ENCODE results near the gene MYH10. TPM values are rescaled to one million over a fixed set of nuclear protein-coding genes. Genes with fewer than 3 reads are reported as not detected.

MYH10 gene
- total RNA-seq, 3 donors from 2014 or later, result 4.3 to 23.8 (median 10.1) TPM

- no peak for ATAC-seq
- DNase-seq, result no peak
- Histone ChIP-seq H3K4me3 (no peak overlapping the region), H3K9me3 (no peaks in the 10 kb centered on the region), H3K4me1 (ENCODE audit: low read depth) (no peaks in the 10 kb centered on the region), H3K36me3 (ENCODE audit: low read depth) (no peaks in the 10 kb centered on the region)
- TF ChIP-seq CTCF (IDR thresholded peaks at IDR 0.05), result no peak
- intact Hi-C loops (cut with DNase I, micrococcal nuclease), result no loop called here
These were observed 129.9 kb downstream of the MYH10 start for GRCh38 chr17:8500609-8501008.

GRCh38 chr17:8499614-8500013 is 130.9 kb downstream of the MYH10 start:
- intact Hi-C loops (cut with DNase I, micrococcal nuclease), result no loop called here
- TF ChIP-seq CTCF (IDR thresholded peaks at IDR 0.05), result no peak
- no peaks in the 10 kb centered on the region for H3K9me3 ChIP-seq
- DNase-seq, result no peak
- no peak for ATAC-seq
- no peaks in the 10 kb centered on the region for H3K4me1 ChIP-seq (ENCODE audit: low read depth)
- no peak overlapping the region for H3K4me3 ChIP-seq
- no peaks in the 10 kb centered on the region for H3K36me3 ChIP-seq (ENCODE audit: low read depth)

- DNase-seq (no peak), ATAC-seq (no peak)
- Histone ChIP-seq H3K9me3 (no peaks in the 10 kb centered on the region), H3K4me1 (ENCODE audit: low read depth) (no peaks in the 10 kb centered on the region), H3K36me3 (ENCODE audit: low read depth) (no peaks in the 10 kb centered on the region), H3K4me3 (no peak overlapping the region)
- intact Hi-C loops (cut with DNase I, micrococcal nuclease), result no loop called here
- TF ChIP-seq CTCF (IDR thresholded peaks at IDR 0.05), result no peak
These were observed 131.4 kb downstream of the MYH10 start for GRCh38 chr17:8499171-8499570.

GRCh38 chr17:8496081-8496480 is 134.4 kb downstream of the MYH10 start:
- no peaks in the 10 kb centered on the region for H3K4me1 ChIP-seq (ENCODE audit: low read depth)
- H3K4me3 ChIP-seq, result no peak overlapping the region
- intact Hi-C loops (cut with DNase I, micrococcal nuclease), result no loop called here
- no peaks in the 10 kb centered on the region for H3K9me3 ChIP-seq
- no peaks in the 10 kb centered on the region for H3K36me3 ChIP-seq (ENCODE audit: low read depth)
- TF ChIP-seq CTCF (IDR thresholded peaks at IDR 0.05), result no peak
- DNase-seq, result no peak
- no peak for ATAC-seq

- Histone ChIP-seq H3K4me1 (ENCODE audit: low read depth) (no peaks in the 10 kb centered on the region), H3K36me3 (ENCODE audit: low read depth) (no peaks in the 10 kb centered on the region), H3K9me3 (no peaks in the 10 kb centered on the region), H3K4me3 (no peak overlapping the region)
- DNase-seq, result no peak
- ATAC-seq, result no peak
- TF ChIP-seq CTCF (IDR thresholded peaks at IDR 0.05), result no peak
- intact Hi-C loops (cut with DNase I, micrococcal nuclease), result no loop called here
These were observed 135.9 kb downstream of the MYH10 start for GRCh38 chr17:8494506-8495111.

- Histone ChIP-seq H3K4me3 (no peak overlapping the region), H3K36me3 (ENCODE audit: low read depth) (no peaks in the 10 kb centered on the region), H3K9me3 (no peaks in the 10 kb centered on the region), H3K4me1 (ENCODE audit: low read depth) (no peaks in the 10 kb centered on the region)
- intact Hi-C loops (cut with DNase I, micrococcal nuclease), result no loop called here
- no peak for DNase-seq
- no peak for TF ChIP-seq CTCF (IDR thresholded peaks at IDR 0.05)
- ATAC-seq, result no peak
These were observed 136.5 kb downstream of the MYH10 start for GRCh38 chr17:8494021-8494420.

Measured in mucosa of descending colon (tissue), 3 donors.